KMS-11 (cell line): ENCODE data around the gene SLC2A9.
A peak's percentile ranks its signal among the peaks of the same experiment; 100 is the strongest.

Experiments
- H2AFZ ChIP-seq: fragments of 200-600 bp; sonication (generic); 2 replicates; pipeline ENCODE4 v1.6.1; 2016; ENCODE audit warnings: antibody characterized with exemption, mixed run types, low read depth
- H3K27ac ChIP-seq: fragments of 200-600 bp; sonication (generic); 2 replicates; pipeline ENCODE4 v1.6.1; 2016; ENCODE audit warnings: mild to moderate bottlenecking, mixed run types
- H3K27me3 ChIP-seq: fragments of 200-600 bp; sonication (generic); 2 replicates; pipeline ENCODE4 v1.6.1; 2017; ENCODE audit warnings: mild to moderate bottlenecking, low read depth, mixed run types, moderate library complexity; ENCODE audit not compliant: insufficient read depth
- H3K36me3 ChIP-seq: fragments of 200-600 bp; sonication (generic); 2 replicates; pipeline ENCODE4 v1.6.1; 2017; ENCODE audit warnings: mild to moderate bottlenecking, mixed run types; ENCODE audit not compliant: insufficient read depth
- H3K4me1 ChIP-seq: fragments of 200-600 bp; sonication (generic); 2 replicates; pipeline ENCODE4 v1.6.1; 2016; ENCODE audit warnings: mild to moderate bottlenecking, low read depth, mixed run types; ENCODE audit not compliant: poor library complexity, severe bottlenecking
- H3K4me2 ChIP-seq: fragments of 200-600 bp; sonication (generic); 2 replicates; pipeline ENCODE4 v1.7.0; 2016; ENCODE audit warnings: mild to moderate bottlenecking, mixed run types
- H3K4me3 ChIP-seq: fragments of 200-600 bp; sonication (generic); IDR thresholded peaks from 2 replicates; pipeline ENCODE4 v1.6.1; 2017; ENCODE audit warnings: low read depth, low read length, mixed read lengths; ENCODE audit not compliant: insufficient read depth
- H3K79me2 ChIP-seq: fragments of 200-600 bp; sonication (generic); 2 replicates; pipeline ENCODE4 v1.6.1; 2016; ENCODE audit warnings: low read depth, mixed run types; ENCODE audit not compliant: insufficient read depth
- H3K9ac ChIP-seq: fragments of 200-600 bp; sonication (generic); 2 replicates; pipeline ENCODE4 v1.6.1; 2016; ENCODE audit warnings: mild to moderate bottlenecking, mixed run types
- H4K20me1 ChIP-seq: fragments of 200-600 bp; sonication (generic); 2 replicates; pipeline ENCODE4 v1.6.1; 2016; ENCODE audit warnings: mild to moderate bottlenecking, mixed run types; ENCODE audit not compliant: insufficient read depth
- TF ChIP-seq, protein P1 (sequence below): fragments of 200-600 bp; sonication (generic); conservative IDR thresholded peaks from 2 replicates; pipeline ENCODE4 v1.6.1; 2017; ENCODE audit warnings: low read depth, mild to moderate bottlenecking, antibody characterized with exemption, low read length, moderate library complexity, mixed read lengths

Gene SLC2A9

GRCh38 chr4:10013722-10014121 lies 7.6 kb downstream of the SLC2A9 start:
- Histone ChIP-seq H3K27me3 (no peaks in the 10 kb centered on the region), H3K36me3 (no peaks in the 10 kb centered on the region), H3K79me2 (no peaks in the 10 kb centered on the region), H4K20me1 (no peaks in the 10 kb centered on the region), H3K4me3 (no peak overlapping the region), H3K4me1 (no peaks in the 10 kb centered on the region), H3K4me2 (no peak overlapping the region), H2AFZ (no peak overlapping the region), H3K9ac (no peak overlapping the region), H3K27ac (no peak overlapping the region)
- TF ChIP-seq, protein P1, sequence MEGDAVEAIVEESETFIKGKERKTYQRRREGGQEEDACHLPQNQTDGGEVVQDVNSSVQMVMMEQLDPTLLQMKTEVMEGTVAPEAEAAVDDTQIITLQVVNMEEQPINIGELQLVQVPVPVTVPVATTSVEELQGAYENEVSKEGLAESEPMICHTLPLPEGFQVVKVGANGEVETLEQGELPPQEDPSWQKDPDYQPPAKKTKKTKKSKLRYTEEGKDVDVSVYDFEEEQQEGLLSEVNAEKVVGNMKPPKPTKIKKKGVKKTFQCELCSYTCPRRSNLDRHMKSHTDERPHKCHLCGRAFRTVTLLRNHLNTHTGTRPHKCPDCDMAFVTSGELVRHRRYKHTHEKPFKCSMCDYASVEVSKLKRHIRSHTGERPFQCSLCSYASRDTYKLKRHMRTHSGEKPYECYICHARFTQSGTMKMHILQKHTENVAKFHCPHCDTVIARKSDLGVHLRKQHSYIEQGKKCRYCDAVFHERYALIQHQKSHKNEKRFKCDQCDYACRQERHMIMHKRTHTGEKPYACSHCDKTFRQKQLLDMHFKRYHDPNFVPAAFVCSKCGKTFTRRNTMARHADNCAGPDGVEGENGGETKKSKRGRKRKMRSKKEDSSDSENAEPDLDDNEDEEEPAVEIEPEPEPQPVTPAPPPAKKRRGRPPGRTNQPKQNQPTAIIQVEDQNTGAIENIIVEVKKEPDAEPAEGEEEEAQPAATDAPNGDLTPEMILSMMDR, result peak; percentile 35; the same call in 1 of the 2 replicates

GRCh38 chr4:10011885-10012284 lies 9.4 kb downstream of the SLC2A9 start:
- Histone ChIP-seq H3K27me3 (no peaks in the 10 kb centered on the region), H4K20me1 (no peaks in the 10 kb centered on the region), H3K4me3 (no peak overlapping the region), H3K9ac (no peak overlapping the region), H3K4me2 (no peak overlapping the region), H3K4me1 (no peaks in the 10 kb centered on the region), H2AFZ (no peak overlapping the region), H3K36me3 (no peaks in the 10 kb centered on the region), H3K27ac (no peak overlapping the region), H3K79me2 (no peaks in the 10 kb centered on the region)
- TF ChIP-seq, protein P1, result no peak

DNA sequence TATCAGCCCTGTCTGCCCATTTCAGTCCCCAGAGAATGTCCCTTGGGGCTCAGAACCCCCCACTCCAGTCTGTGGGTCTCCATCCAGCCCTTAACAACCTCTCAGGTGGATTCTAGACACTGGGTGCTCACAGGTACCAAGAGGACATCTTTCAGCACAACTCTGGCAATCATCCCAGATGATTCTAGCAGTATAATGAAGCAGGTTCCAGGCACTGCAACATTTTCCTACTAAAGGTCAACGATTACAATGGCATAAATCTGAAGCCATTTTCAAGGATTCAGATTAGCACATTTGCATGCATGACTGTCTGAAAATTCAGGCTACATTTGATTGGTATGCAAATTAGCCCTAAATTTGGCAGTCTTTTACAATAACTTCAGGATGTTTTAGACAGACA lies 10.0 kb downstream of the SLC2A9 start:
- H3K79me2 ChIP-seq, result no peaks in the 10 kb centered on the region
- H2AFZ ChIP-seq, result no peak overlapping the region
- no peak overlapping the region for H3K4me3 ChIP-seq
- H3K4me1 ChIP-seq, result no peaks in the 10 kb centered on the region
- no peaks in the 10 kb centered on the region for H4K20me1 ChIP-seq
- H3K4me2 ChIP-seq, result no peak overlapping the region
- no peaks in the 10 kb centered on the region for H3K27me3 ChIP-seq
- no peaks in the 10 kb centered on the region for H3K36me3 ChIP-seq
- H3K27ac ChIP-seq, result no peak overlapping the region
- TF ChIP-seq, protein P1, result no peak
- no peak overlapping the region for H3K9ac ChIP-seq

GRCh38 chr4:10009861-10010500 lies 11.3 kb downstream of the SLC2A9 start:
- H2AFZ ChIP-seq, result no peak overlapping the region
- no peaks in the 10 kb centered on the region for H4K20me1 ChIP-seq
- H3K27ac ChIP-seq, result no peak overlapping the region
- no peaks in the 10 kb centered on the region for H3K27me3 ChIP-seq
- no peak overlapping the region for H3K4me3 ChIP-seq
- TF ChIP-seq, protein P1, result no peak
- H3K4me2 ChIP-seq, result no peak overlapping the region
- H3K4me1 ChIP-seq, result no peaks in the 10 kb centered on the region
- H3K36me3 ChIP-seq, result no peaks in the 10 kb centered on the region
- H3K79me2 ChIP-seq, result no peaks in the 10 kb centered on the region
- H3K9ac ChIP-seq, result no peak overlapping the region
